ENCODE results near the gene MACROD2.
A peak's percentile ranks its signal among the peaks of the same experiment; 100 is the strongest.
"Not testable (repeated sequence)": the region's sequence is repeated elsewhere in the genome, so short reads cannot be mapped to it uniquely, and the experiment has no call there.

Gene MACROD2

DNA sequence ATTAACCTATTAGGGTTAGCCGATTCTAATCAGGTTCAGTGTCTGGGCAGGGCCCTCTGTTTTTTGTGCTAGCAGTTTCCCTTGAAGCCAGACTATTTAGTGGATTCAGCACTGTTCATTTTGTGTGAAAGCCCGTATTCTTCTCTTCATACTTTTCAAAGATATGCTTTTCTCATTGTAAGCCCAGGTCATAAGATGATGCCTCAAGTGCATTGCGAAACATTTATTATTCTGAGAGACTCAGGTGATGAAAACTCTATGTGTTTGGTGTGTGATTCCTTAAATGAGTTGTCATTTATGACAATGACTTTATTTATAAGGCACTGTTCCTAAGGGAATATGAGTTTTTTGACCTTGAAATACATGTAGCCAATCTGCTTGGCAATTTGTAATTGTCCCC, 1193.1 kb downstream of the MACROD2 start:
- Histone ChIP-seq H3K27ac (no peak overlapping the region), H4K20me1 (no peaks in the 10 kb centered on the region), H3K4me2 (peak overlapping the region; percentile 39; the same call in 1 of the 2 replicates), H3K9ac (no peak overlapping the region), H3K9me3 (no peaks in the 10 kb centered on the region; the same call in 1 of the 2 replicates), H3K4me3 (no peak overlapping the region), H3K36me3 (no peaks in the 10 kb centered on the region), H3K27me3 (no peaks in the 10 kb centered on the region), H3K4me1 (peaks cover 25% of the 10 kb centered on the region)
- TF ChIP-seq Cebpa-rat (IDR thresholded peaks at IDR 0.05), result peak; percentile 44; the same call in 1 of the 2 replicates

DNA sequence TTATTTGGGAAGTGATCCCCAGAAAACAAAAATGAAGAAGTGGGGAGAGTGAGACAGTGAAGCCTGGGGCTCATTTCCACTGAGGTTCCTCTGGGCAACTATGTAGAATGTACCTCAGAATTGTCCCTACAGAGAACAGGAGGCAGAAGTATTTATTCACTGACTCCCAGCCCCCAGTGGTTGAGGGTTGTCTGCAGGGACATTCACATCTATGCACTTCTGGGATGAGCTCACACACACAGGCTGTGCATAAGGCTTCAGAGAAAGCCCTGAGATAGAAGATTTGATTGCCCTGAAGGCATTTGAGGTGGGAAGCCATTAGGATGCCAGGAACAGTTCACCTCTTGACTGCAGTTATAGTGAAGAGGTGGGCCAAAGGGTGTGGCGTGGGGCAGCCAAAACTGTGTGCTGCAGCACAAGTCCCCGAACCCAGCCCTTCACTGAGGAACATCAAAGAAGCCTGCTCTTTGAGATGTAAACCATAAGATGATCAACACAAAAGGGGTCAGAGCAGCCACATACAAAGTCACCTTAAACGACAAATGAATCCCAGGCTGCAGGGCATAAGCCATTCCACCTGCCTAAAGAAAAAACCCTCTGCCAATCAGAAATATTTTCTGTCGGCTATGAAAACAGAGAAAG, 1195.9 kb downstream of the MACROD2 start:
- no peaks in the 10 kb centered on the region for H4K20me1 ChIP-seq
- no peak for TF ChIP-seq Cebpa-rat (IDR thresholded peaks at IDR 0.05)
- no peaks in the 10 kb centered on the region for H3K27me3 ChIP-seq
- peaks cover 23% of the 10 kb centered on the region for H3K4me1 ChIP-seq
- H3K4me3 ChIP-seq, result no peak overlapping the region
- no peak overlapping the region for H3K9ac ChIP-seq
- no peaks in the 10 kb centered on the region for H3K36me3 ChIP-seq
- H3K27ac ChIP-seq, result no peak overlapping the region
- no peaks in the 10 kb centered on the region for H3K9me3 ChIP-seq
- H3K4me2 ChIP-seq, result no peak overlapping the region

DNA sequence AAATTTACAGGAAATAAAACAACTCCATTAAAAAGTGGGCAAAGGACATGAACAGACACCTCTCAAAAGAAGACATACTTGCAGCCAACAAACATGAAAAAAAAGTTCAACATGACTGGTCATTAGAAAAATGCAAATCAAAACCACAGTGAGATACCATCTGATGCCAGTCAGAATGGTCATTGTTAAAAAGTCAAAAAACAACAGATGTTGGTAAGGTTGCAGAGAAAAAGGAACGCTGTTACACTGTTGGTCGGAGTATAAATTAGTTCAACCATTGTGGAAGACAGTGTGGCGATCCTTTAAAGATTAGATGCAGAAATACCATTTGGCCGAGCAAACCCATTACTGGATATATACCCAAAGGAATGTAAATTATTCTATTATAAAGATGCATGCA, 1200.1 kb downstream of the MACROD2 start:
- Histone ChIP-seq H3K4me2 (no peak overlapping the region), H3K27ac (no peak overlapping the region), H3K9ac (no peak overlapping the region), H3K36me3 (no peaks in the 10 kb centered on the region), H3K9me3 (no peaks in the 10 kb centered on the region), H4K20me1 (no peaks in the 10 kb centered on the region), H3K4me3 (no peak overlapping the region), H3K27me3 (no peaks in the 10 kb centered on the region), H3K4me1 (no peaks in the 10 kb centered on the region)
- no peak for TF ChIP-seq Cebpa-rat (IDR thresholded peaks at IDR 0.05)

DNA sequence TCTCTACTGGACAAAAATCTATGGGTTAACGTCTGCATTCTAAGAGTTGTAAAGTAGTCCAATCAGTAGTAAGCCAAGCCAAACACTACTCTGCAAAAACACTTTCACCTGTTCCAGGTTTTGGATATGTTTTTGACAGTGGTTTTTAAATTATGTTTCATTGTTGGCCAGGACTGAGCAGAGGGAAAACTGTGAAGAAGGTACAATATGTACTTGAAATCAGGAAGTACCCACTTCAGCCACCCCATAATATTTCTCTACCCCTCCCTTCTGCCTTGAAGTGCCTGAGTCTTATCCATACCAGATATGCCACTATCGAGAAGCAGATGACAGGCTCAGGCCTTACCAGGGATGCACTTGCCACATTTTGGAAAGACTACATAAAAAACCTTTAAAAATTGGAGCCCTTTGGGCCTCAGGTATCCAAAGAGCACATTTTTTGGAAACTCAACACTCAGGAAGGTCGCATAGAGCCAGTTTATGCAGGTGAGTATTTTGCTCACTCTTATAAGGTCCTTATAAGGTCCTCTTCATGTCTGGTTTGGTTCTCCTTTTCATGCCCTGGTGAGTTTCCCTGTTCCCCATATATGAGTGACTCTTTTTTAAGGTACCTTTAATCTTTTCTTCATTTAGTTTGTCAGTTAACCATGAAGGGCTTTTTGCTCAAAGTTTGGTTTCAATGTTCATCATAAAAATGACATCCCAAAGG, 1201.4 kb downstream of the MACROD2 start:
- H3K4me2 ChIP-seq, result no peak overlapping the region
- no peaks in the 10 kb centered on the region for H3K36me3 ChIP-seq
- no peaks in the 10 kb centered on the region for H3K9me3 ChIP-seq
- no peak for TF ChIP-seq Cebpa-rat (IDR thresholded peaks at IDR 0.05)
- no peaks in the 10 kb centered on the region for H4K20me1 ChIP-seq
- no peak overlapping the region for H3K4me3 ChIP-seq
- no peaks in the 10 kb centered on the region for H3K27me3 ChIP-seq
- H3K4me1 ChIP-seq, result no peaks in the 10 kb centered on the region
- no peak overlapping the region for H3K27ac ChIP-seq
- no peak overlapping the region for H3K9ac ChIP-seq

DNA sequence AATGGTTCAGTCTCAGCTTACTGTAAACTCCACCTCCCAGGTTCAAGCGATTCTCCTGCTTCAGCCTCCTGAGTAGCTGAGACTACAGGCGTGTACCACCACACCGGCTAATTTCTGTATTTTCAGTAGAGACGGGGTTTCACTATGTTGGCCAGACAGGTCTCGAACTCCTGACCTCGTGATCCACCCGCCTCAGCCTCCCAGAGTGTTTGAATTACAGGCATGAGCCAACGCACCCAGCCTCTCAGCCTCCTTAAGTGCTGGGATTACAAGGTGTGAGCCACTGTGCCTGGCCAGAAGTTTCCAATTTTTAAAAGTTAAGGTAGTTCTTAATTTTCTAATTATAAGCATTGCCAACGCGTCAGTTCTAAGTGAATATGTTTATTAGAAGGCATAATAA, 1202.7 kb downstream of the MACROD2 start:
- H3K4me1 ChIP-seq, H3K4me2 ChIP-seq, H3K9ac ChIP-seq, H3K4me3 ChIP-seq, H3K27ac ChIP-seq, H3K27me3 ChIP-seq, H3K36me3 ChIP-seq, H3K9me3 ChIP-seq, H4K20me1 ChIP-seq: not testable (repeated sequence)

DNA sequence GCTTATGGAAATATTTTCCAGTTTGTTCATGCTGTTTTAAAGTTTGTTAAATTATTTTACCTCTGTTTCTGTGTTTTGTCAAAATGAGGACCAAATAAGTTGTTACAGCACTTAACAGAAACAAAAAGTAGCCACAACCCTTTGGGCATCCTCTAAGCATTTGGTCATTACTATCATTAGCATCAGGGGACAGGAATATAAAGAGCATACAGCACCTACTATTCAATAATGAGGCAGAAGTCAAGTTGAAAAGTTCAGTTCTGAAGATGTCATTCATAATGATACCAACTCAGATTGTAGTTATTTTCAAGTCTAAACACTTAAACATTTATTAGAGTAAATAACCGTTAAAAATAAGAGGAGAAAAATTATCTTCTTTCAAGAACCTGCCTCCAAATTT, 1204.4 kb downstream of the MACROD2 start:
- H3K27ac ChIP-seq, result no peak overlapping the region

DNA sequence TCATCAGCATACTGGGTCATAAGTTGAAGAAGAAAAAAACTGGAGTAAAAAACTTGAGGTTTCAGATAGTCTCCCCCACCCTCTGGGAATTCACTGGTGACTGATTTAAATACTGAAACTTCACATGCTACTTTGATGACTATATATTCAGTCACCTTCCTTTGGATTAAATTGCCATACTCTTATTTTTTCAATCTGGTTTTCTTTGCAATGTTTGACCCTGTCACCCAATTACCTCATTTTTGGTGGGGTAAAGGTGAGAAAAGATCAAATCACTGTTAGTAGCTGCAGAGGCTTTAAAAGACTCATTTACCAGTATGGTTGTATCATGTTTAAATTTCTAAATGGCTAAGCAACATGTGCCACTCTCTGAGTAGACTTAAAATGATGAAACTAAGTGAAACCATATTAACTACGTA, 1204.8 kb downstream of the MACROD2 start:
- Histone ChIP-seq H3K9ac (no peak overlapping the region), H3K4me2 (no peak overlapping the region)

More for the DNA sequence above, 1204.4 kb downstream of the MACROD2 start:
- Histone ChIP-seq H3K36me3 (no peaks in the 10 kb centered on the region), H3K9ac (no peak overlapping the region), H4K20me1 (no peaks in the 10 kb centered on the region), H3K27me3 (no peaks in the 10 kb centered on the region), H3K4me1 (no peaks in the 10 kb centered on the region), H3K4me3 (no peak overlapping the region), H3K4me2 (no peak overlapping the region), H3K9me3 (no peaks in the 10 kb centered on the region)
- TF ChIP-seq Cebpa-rat (IDR thresholded peaks at IDR 0.05), result no peak

DNA sequence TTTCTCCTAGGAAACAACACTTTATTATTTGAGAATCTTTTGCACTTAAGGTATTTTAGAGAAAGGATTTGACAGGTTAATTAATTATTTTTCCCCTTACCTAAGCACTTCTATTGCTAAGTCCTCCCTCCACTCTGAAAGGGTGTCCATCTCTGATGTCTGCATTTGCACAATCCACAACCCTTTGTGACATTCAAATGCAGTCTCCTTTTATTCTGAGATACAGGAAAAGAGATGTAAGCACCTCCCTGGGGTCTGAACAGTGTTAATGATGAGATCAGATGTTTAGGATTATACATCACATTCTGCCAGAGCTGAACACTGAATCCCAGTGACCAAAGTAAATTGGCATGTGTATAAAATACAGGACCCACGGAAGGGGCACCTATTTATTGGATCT, 1206.3 kb downstream of the MACROD2 start:
- Histone ChIP-seq H3K9me3 (no peaks in the 10 kb centered on the region), H3K4me3 (no peak overlapping the region), H3K4me2 (no peak overlapping the region), H3K4me1 (no peaks in the 10 kb centered on the region), H3K27ac (no peak overlapping the region), H3K27me3 (no peaks in the 10 kb centered on the region), H3K9ac (no peak overlapping the region), H3K36me3 (no peaks in the 10 kb centered on the region), H4K20me1 (no peaks in the 10 kb centered on the region)
- TF ChIP-seq Cebpa-rat (IDR thresholded peaks at IDR 0.05), result no peak

More for the DNA sequence above, 1204.8 kb downstream of the MACROD2 start:
- no peak overlapping the region for H3K4me3 ChIP-seq
- H3K4me1 ChIP-seq, result no peaks in the 10 kb centered on the region
- no peaks in the 10 kb centered on the region for H3K9me3 ChIP-seq
- H4K20me1 ChIP-seq, result no peaks in the 10 kb centered on the region
- no peak overlapping the region for H3K27ac ChIP-seq
- no peaks in the 10 kb centered on the region for H3K27me3 ChIP-seq
- no peaks in the 10 kb centered on the region for H3K36me3 ChIP-seq
- TF ChIP-seq Cebpa-rat (IDR thresholded peaks at IDR 0.05), result no peak

DNA sequence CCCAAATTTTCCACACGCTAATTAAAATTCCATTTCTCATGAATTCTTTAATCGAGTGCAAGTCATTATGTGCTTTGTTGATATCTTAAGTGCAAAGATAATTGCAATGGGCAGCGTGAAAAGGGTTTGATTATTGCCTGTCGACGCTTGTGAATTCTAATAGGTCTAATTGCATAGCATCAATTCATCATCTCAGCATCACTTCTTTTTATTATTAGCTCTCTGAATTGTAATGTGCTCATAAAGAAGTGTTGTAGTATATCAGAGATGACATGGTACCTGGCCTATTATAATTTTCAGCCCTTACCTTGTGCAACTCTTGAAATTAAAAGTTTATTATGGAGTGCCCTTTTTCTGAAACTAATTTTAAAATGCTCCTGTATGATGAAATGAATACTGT, 1208.9 kb downstream of the MACROD2 start:
- H3K27me3 ChIP-seq, result no peaks in the 10 kb centered on the region
- no peak for TF ChIP-seq Cebpa-rat (IDR thresholded peaks at IDR 0.05)
- H3K9me3 ChIP-seq, result 0 out of 2 replicates have a peak, but pooled peaks cover 9% of the 10 kb centered on the region
- no peaks in the 10 kb centered on the region for H3K36me3 ChIP-seq
- H3K4me2 ChIP-seq, result no peak overlapping the region
- H3K4me3 ChIP-seq, result no peak overlapping the region
- no peaks in the 10 kb centered on the region for H3K4me1 ChIP-seq
- no peak overlapping the region for H3K27ac ChIP-seq
- no peak overlapping the region for H3K9ac ChIP-seq
- H4K20me1 ChIP-seq, result no peaks in the 10 kb centered on the region

DNA sequence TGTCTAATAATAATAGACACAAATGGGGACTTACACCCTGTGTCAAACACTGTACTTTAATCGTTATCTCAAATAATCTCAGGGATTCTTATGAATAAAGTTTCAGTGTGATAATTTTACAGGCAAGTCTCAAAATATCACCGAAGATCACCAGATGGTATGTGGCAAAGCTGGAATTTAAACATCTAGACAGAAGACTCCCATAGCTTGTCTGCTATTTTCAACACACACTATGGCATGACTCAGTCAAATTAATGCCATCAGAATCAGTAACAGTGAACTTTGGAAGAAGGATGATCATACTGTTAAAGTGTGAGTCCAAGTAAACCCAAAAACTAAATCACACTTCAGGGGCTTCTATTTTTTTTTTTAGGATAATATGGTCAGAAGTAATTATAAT, 1209.7 kb downstream of the MACROD2 start:
- TF ChIP-seq Cebpa-rat (IDR thresholded peaks at IDR 0.05), result no peak
- Histone ChIP-seq H3K27ac (no peak overlapping the region), H3K9me3 (0 out of 2 replicates have a peak, but pooled peaks cover 9% of the 10 kb centered on the region), H3K4me2 (no peak overlapping the region), H3K4me1 (no peaks in the 10 kb centered on the region), H3K27me3 (no peaks in the 10 kb centered on the region), H3K36me3 (no peaks in the 10 kb centered on the region), H4K20me1 (no peaks in the 10 kb centered on the region), H3K9ac (no peak overlapping the region), H3K4me3 (no peak overlapping the region)

Data from BLaER1 (cell line).